ENCODE results near the gene ITM2B. TPM values are rescaled to one million over a fixed set of nuclear protein-coding genes. Genes with fewer than 3 reads are reported as not detected.

Gene ITM2B
- total RNA-seq, 4 donors from 2014 or later: 299 to 343 (median 303) TPM

GRCh38 chr13:48260970-48261369, 28.0 kb downstream of the ITM2B start:
- Histone ChIP-seq H3K27me3 (no peaks in the 10 kb centered on the region), H3K9me3 (no peaks in the 10 kb centered on the region), H3K4me1 (peaks cover 0 to 5% (median 2%) of the 10 kb centered on the region in 4 donors), H3K4me3 (no peak overlapping the region), H3K36me3 (peaks cover 25 to 100% (median 82%) of the 10 kb centered on the region in 4 donors), H3K27ac (replicated peaks in 1 of 4) (no peak overlapping the region)
- intact Hi-C loops (cut with DNase I): no loop called here
- WGBS: 85% methylated on average over 4 of the region's 4 CpGs
- no peak for DNase-seq (ENCODE audit: extremely low spot score)
- TF ChIP-seq POLR2A (IDR thresholded peaks at IDR 0.05; ENCODE audit: low read depth): no peak
- no peak for TF ChIP-seq CTCF (IDR thresholded peaks at IDR 0.05)
- no peak for TF ChIP-seq EP300 (IDR thresholded peaks at IDR 0.05)
- TF ChIP-seq POLR2AphosphoS5 (IDR thresholded peaks at IDR 0.05): no peak

GRCh38 chr13:48263196-48263595, 30.2 kb downstream of the ITM2B start:
- Histone ChIP-seq H3K4me1 (no peaks in the 10 kb centered on the region), H3K27me3 (no peaks in the 10 kb centered on the region), H3K4me3 (no peak overlapping the region), H3K27ac (replicated peaks in 1 of 4) (no peak overlapping the region), H3K36me3 (peaks cover 23 to 82% (median 63%) of the 10 kb centered on the region in 4 donors), H3K9me3 (no peaks in the 10 kb centered on the region)
- DNase-seq (ENCODE audit: extremely low spot score): no peak
- intact Hi-C loops (cut with DNase I): no loop called here
- no peak for TF ChIP-seq CTCF (IDR thresholded peaks at IDR 0.05)
- WGBS: 100% methylated on average over 1 of the region's 1 CpG

GRCh38 chr13:48264058-48264457, 31.1 kb downstream of the ITM2B start:
- Histone ChIP-seq H3K4me3 (no peak overlapping the region), H3K36me3 (peaks cover 15 to 76% (median 56%) of the 10 kb centered on the region in 4 donors), H3K27me3 (no peaks in the 10 kb centered on the region), H3K4me1 (no peaks in the 10 kb centered on the region), H3K27ac (replicated peaks in 1 of 4) (no peak overlapping the region), H3K9me3 (no peaks in the 10 kb centered on the region)
- 84% methylated on average over 2 of the region's 2 CpGs for WGBS
- intact Hi-C loops (cut with DNase I): no loop called here
- no peak for DNase-seq (ENCODE audit: extremely low spot score)
- TF ChIP-seq CTCF (IDR thresholded peaks at IDR 0.05): no peak

GRCh38 chr13:48265217-48265815, 32.3 kb downstream of the ITM2B start:
- H3K9me3 ChIP-seq: no peaks in the 10 kb centered on the region
- intact Hi-C loops (cut with DNase I): no loop called here
- peaks cover 7 to 74% (median 55%) of the 10 kb centered on the region in 4 donors for H3K36me3 ChIP-seq
- H3K27ac ChIP-seq (replicated peaks in 1 of 4): no peak overlapping the region
- DNase-seq (ENCODE audit: extremely low spot score): no peak
- TF ChIP-seq POLR2AphosphoS5 (IDR thresholded peaks at IDR 0.05): no peak
- no peak for TF ChIP-seq EP300 (IDR thresholded peaks at IDR 0.05)
- no peak for TF ChIP-seq CTCF (IDR thresholded peaks at IDR 0.05)
- no peak for TF ChIP-seq POLR2A (IDR thresholded peaks at IDR 0.05; ENCODE audit: low read depth)
- H3K4me1 ChIP-seq: no peaks in the 10 kb centered on the region
- H3K4me3 ChIP-seq: no peak overlapping the region
- 76% methylated on average over 8 of the region's 8 CpGs for whole genome bisulfite sequencing
- H3K27me3 ChIP-seq: no peaks in the 10 kb centered on the region

GRCh38 chr13:48266150-48266549, 33.1 kb downstream of the ITM2B start:
- H3K36me3 ChIP-seq: peaks cover under 1 to 65% (median 53%) of the 10 kb centered on the region in 4 donors
- no peaks in the 10 kb centered on the region for H3K4me1 ChIP-seq

More at GRCh38 chr13:48266150-48266549, 33.1 kb downstream of the ITM2B start:
- Histone ChIP-seq H3K4me3 (no peak overlapping the region), H3K9me3 (no peaks in the 10 kb centered on the region), H3K27me3 (no peaks in the 10 kb centered on the region), H3K27ac (replicated peaks in 1 of 4) (no peak overlapping the region)
- intact Hi-C loops (cut with DNase I): no loop called here
- no peak for DNase-seq (ENCODE audit: extremely low spot score)
- TF ChIP-seq CTCF (IDR thresholded peaks at IDR 0.05) (no peak), POLR2A (IDR thresholded peaks at IDR 0.05; ENCODE audit: low read depth) (no peak), POLR2AphosphoS5 (IDR thresholded peaks at IDR 0.05) (no peak)
